OCI-M1 (cell line): ENCODE data around the gene HSPB7.
"Not testable (repeated sequence)": the region's sequence is repeated elsewhere in the genome, so short reads cannot be mapped to it uniquely, and the experiment has no call there.

Source experiments
- DNase-seq: peaks from one replicate; lab custom pipeline; 2025; lab: John Stamatoyannopoulos, UW

The HSPB7 gene

GRCh38 chr1:16006552-16007485, 11.0 kb downstream of the HSPB7 start:
- peak; percentile 51 for DNase-seq

- DNase-seq = no peak
Measured at GRCh38 chr1:16006010-16006409, 11.8 kb downstream of the HSPB7 start.

- no peak for DNase-seq
Measured at GRCh38 chr1:16005597-16005996, 12.2 kb downstream of the HSPB7 start.

- not testable (repeated sequence) for DNase-seq
Measured at GRCh38 chr1:16001274-16001673, 16.6 kb downstream of the HSPB7 start.

GRCh38 chr1:15998929-15999328, 18.9 kb downstream of the HSPB7 start:
- DNase-seq = no peak

GRCh38 chr1:15997637-15998280, 20.1 kb downstream of the HSPB7 start:
- DNase-seq = no peak

GRCh38 chr1:15997076-15997585, 20.7 kb downstream of the HSPB7 start:
- no peak for DNase-seq

- peak; percentile 72 for DNase-seq
Measured at GRCh38 chr1:15994590-15995351, 23.1 kb downstream of the HSPB7 start.

- DNase-seq = no peak
Measured at GRCh38 chr1:15994081-15994480, 23.8 kb downstream of the HSPB7 start.

- DNase-seq = no peak
Measured at GRCh38 chr1:15993666-15994065, 24.2 kb downstream of the HSPB7 start.

- no peak for DNase-seq
Measured at GRCh38 chr1:15992582-15993500, 25.0 kb downstream of the HSPB7 start.

- DNase-seq = no peak
Measured at GRCh38 chr1:15992187-15992553, 25.7 kb downstream of the HSPB7 start.

- no peak for DNase-seq
Measured at GRCh38 chr1:15991427-15992186, 26.2 kb downstream of the HSPB7 start.

- no peak for DNase-seq
Measured at GRCh38 chr1:15989776-15990175, 28.1 kb downstream of the HSPB7 start.

GRCh38 chr1:15988856-15989736, 28.7 kb downstream of the HSPB7 start:
- no peak for DNase-seq

- DNase-seq = peak; percentile 28
Measured at GRCh38 chr1:15985611-15986297, 32.1 kb downstream of the HSPB7 start.

- DNase-seq = no peak
Measured at GRCh38 chr1:15983275-15983674, 34.6 kb downstream of the HSPB7 start.

GRCh38 chr1:15981679-15982078, 36.2 kb downstream of the HSPB7 start:
- DNase-seq = no peak

- DNase-seq = not testable (repeated sequence)
Measured at GRCh38 chr1:15977947-15978346, 39.9 kb downstream of the HSPB7 start.
